ENCODE results near the gene SULT1A4.
"Not testable (repeated sequence)": the region's sequence is repeated elsewhere in the genome, so short reads cannot be mapped to it uniquely, and the experiment has no call there.

The SULT1A4 gene

DNA sequence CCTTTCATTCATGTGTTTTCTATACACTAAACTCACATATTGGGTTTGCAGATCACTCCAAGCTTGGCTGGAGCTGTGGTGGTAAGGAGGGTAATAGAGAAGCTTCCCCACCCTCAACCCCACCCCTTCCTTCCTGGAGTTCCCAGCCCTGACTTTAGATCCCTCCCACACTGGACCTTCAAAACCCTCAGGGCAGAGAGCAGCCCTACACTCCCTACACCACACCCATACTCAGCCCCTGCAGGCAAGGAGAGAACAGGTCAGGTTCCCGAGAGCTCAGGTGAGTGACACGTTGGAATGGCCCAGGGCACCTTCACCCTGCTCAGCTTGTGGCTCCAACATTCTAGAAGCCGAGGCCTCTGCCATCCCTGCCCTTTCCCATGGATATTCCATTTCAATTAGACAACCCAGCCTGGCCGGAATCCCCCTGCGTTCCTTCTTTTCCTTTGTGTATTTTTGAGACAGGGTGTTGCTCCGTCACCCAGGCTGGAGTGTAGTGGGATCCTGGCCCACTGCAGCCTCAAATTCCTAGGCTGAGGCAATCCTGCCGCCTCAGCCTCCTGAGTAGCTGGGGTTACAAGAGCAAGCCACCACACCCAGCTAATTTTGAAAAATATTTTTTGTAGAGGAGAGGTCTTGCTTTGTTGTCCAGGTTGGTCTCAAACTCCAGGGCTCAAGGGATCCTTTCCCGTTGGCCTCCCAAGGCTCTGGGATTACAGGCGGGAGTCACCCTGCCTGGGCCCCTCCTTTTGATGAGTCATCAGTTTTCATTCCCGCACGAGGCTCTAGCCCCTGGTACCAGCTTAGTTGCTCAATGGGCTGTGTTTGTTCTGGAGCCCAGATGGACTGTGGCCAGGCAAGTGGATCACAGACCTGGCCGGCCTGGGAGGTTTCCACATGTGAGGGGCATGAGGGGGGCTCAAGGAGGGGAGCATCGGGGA is at the start of gene SULT1A4:
Gene SULT1A4 (plus strand): TSS at position 208 of the 941 bp plus-strand sequence. CDS start 1,473 bp downstream, outside the sequence.
- in situ Hi-C loops (cut with MboI; ENCODE audit: low sequenced_read_pairs, unreplicated experiment); DNase-seq (ENCODE audit: low spot score): not testable (repeated sequence)

DNA sequence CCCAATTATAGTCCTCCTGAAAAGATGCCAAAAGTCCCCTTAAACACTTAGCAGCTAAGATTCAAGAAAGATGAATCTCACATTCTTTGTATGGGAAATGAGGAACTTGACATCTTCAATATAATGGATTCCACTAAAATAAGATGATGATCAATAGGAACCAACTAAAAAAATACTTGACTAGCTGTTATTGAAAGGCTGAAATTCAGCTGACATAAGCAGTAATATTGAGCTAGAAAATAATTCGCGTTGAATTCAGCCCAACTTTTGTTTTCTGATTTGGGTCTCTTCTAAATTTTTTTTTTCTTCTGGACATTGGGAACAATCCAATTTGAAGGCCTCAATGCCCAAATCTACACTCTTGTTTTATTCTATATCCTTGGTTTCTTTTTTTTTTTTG is 36.1 kb upstream of the SULT1A4 start:
- in situ Hi-C loops (cut with MboI; ENCODE audit: low sequenced_read_pairs, unreplicated experiment); DNase-seq (ENCODE audit: low spot score): not testable (repeated sequence)

DNA sequence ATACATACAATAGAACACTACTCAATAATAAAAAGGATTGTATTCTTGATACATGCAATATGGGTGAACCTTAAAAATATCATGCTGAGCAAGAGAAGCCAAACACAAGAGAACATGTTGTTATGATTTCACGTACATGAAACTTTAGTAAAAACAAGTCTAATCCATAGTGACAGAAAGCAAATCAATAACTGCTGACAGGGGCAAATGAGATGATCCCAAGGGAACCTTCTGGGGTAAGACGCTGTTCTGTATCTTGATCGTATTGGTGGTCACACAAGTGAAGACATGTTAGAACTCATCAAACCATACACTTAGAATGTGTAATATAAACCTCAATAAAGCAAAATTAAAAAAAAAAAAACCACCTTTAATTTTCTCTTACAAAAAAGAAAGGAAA is 34.3 kb upstream of the SULT1A4 start:
- DNase-seq (ENCODE audit: low spot score); in situ Hi-C loops (cut with MboI; ENCODE audit: low sequenced_read_pairs, unreplicated experiment): not testable (repeated sequence)

DNA sequence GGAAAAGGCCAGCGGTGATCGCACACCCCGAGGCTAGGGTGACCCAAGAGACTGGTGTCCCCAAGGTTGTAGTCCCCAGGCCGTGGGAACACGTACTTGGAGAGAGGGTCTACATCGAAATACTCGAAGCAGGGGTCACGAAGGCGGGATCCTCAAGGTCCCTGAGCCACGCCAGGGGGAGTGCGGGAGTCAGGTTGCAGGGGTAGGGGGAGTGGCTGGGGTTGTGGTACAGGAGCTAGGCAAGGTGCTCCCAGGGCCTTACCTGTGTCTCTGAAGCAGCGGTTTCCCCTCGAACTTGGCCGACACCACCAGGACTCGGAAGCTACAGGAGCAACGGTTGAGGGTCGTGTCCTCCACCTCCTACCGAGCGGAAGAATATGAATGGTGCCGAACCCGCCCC is 6.0 kb upstream of the SULT1A4 start:
- in situ Hi-C loops (cut with MboI; ENCODE audit: low sequenced_read_pairs, unreplicated experiment) = not testable (repeated sequence)

DNA sequence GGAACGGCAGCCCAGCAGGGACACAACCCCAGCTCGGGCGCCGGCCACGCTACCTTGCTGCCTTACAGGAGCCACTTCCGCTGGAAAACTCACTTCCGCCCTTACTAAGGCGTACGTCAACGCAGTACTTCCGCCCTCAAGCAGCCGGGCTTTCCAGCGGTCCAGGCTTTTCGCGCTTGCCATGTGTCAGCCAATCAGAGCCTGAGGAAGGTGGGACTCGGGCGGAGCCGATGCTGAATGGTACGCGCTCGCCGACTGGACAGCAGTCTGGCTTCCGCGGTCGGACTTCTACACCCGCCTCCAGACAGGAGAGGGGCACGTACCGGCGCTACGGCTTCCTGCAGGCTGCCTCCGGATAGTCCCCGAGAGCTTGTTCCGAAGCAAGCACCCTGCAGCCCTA is 5.4 kb upstream of the SULT1A4 start, which contains the start of the genes BOLA2 and SLX1B:
Gene BOLA2 (minus strand): TSS at position 83 of the 400 bp plus-strand sequence. CDS start 98 bp downstream, outside the sequence.
Gene SLX1B (plus strand): TSS at position 265 of the 400 bp plus-strand sequence.
- DNase-seq (ENCODE audit: low spot score); in situ Hi-C loops (cut with MboI; ENCODE audit: low sequenced_read_pairs, unreplicated experiment): not testable (repeated sequence)

More for the DNA sequence above, 6.0 kb upstream of the SULT1A4 start:
- DNase-seq (ENCODE audit: low spot score) = not testable (repeated sequence)

DNA sequence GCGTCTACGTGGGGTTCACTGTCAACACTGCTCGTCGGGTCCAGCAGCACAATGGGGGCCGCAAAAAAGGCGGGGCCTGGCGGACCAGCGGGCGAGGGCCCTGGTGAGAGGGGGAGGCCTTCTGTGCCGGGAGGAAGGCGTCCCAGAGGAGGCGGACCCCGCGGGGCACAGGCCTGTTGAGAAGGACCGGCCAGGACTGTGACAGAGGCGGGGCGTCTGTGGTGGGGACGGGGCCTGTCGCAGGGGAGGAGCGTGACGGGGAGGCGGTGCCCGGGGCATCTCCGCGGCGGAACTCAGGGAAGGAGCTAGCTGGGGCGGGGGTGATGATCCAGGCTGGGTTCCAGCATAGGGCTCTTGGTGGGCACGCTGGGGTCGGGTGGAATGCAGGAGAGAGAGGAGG is 4.9 kb upstream of the SULT1A4 start:
- in situ Hi-C loops (cut with MboI; ENCODE audit: low sequenced_read_pairs, unreplicated experiment); DNase-seq (ENCODE audit: low spot score): not testable (repeated sequence)

DNA sequence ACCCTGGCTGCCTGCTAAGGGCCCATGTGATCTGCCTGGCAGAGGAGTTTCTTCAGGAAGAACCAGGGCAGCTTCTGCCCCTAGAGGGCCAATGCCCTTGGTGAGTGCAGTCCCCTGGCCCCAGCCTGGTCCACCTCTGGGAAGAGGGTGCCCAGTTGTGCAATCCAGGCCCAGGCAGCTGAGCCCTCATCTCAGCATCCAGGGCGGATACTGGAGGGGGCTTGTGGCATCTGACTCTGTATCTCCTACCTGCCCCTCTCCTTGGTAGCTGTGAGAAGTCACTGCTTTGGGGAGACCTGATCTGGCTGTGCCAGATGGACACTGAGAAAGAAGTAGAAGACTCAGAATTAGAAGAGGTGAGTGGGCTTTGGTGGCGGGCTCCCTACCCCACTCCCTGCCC is 2.1 kb upstream of the SULT1A4 start:
- in situ Hi-C loops (cut with MboI; ENCODE audit: low sequenced_read_pairs, unreplicated experiment); DNase-seq (ENCODE audit: low spot score): not testable (repeated sequence)

DNA sequence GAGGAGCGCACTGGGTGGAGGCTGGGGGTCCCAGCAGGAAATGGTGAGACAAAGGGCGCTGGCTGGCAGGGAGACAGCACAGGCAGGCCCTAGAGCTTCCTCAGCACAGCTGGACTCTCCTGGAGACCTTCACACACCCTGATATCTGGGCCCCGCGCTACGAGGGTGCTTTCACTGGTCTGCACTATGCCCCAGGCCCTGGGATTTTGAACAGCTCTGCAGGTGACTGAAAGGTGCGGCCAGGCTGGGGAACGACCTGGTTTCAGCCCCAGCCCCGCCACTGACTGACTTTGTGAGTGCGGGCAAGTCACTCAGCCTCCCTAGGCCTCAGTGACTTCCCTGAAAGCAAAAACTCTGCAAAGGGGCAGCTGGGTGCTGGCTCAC is 926 bp downstream of the SULT1A4 start:
- in situ Hi-C loops (cut with MboI; ENCODE audit: low sequenced_read_pairs, unreplicated experiment); DNase-seq (ENCODE audit: low spot score): not testable (repeated sequence)

DNA sequence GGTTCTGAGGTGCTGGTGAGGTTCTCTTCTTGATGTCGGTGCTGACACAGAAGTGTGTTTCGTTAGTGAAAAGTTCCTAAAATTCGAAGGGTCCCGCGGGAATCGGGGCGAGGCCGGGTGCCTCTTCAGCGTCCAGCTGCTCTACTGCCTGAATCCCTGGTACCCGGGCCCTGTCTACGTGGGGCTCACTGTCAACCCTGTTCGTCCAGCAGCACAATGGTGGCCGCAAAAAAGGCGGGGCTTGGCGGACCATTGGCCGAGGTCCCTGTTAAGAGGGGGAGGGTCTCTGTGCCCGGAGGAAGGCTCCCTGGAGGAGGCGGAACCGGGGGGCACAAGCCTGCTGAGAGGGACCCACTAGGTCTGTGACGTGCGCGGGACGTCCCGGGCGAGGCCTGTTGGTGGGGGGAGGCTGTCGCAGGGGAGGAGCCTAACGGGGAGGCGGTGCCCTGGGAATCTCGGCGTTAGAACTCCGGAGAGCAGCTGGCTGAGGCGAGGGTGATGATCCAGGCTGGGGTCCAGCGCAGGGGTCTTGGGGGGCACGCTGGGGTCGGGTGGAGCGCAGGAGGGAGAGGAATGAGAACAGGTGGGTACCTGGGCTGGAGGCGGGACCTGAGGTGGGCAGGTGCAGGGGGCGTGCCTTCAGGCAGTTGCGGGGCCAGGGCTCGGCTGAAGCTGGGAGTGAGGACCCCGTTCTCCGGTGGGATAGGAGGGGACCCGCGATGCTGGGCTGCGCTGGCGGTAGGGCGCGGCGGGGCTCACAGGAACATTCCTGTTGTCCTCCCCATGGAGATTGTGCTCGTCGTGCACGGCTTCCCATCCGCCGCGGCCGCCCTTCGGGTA is 6.5 kb downstream of the SULT1A4 start:
- in situ Hi-C loops (cut with MboI; ENCODE audit: low sequenced_read_pairs, unreplicated experiment); DNase-seq (ENCODE audit: low spot score): not testable (repeated sequence)

DNA sequence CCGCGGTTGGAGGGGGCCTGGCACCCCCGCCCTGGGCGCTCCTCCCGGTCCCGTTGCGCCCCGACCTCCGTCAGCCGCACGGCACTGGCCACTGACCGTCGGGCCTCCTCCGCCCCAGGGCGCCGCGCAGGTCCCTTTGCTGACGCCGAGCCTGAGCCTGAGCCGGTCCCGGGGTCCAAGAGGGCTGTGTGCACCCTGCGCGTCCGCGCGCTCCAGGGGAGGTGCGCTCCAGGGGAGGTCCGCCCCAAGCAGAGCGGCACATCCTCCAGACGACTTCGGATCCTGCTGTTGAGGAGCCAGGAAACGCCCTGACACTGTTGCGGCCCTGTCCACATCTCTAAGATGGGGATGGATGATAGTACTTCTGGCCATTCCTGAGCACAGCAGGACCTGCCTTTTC is 7.2 kb downstream of the SULT1A4 start:
- DNase-seq (ENCODE audit: low spot score); in situ Hi-C loops (cut with MboI; ENCODE audit: low sequenced_read_pairs, unreplicated experiment): not testable (repeated sequence)

DNA sequence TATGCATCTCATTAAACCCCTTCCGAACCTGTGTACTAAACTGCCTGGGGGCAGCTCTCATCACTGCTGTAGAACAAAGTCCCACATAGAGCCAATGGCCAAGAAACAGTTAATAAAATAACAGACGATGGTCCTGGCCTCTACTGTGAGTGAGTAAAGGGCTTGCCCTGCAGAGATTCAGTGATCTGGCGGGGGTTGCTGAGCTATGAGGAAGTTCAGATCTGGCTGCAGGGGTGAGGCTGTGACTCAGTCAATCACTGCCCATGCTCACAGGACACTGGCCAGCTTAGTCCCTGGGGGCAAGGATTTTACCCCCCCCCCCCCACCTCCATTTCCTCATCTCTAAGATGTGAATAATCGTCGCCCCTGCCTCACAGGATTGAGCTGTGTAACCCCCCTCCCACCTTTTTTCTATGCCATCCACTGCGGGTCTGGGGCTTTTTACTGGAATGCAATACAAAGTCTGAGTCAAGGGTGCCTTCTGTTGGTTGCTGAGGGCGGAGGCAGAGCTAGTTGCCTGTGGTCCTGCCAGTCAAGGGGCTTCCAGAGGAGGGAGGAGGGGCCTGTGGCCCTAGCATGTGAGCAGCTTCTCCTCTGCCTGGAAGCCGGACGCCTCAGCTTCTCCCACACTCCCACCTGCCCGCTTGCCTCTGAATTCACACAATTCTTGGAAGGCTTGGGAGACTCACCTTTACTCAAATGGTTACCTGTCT is 8.1 kb downstream of the SULT1A4 start:
- in situ Hi-C loops (cut with MboI; ENCODE audit: low sequenced_read_pairs, unreplicated experiment); DNase-seq (ENCODE audit: low spot score): not testable (repeated sequence)

DNA sequence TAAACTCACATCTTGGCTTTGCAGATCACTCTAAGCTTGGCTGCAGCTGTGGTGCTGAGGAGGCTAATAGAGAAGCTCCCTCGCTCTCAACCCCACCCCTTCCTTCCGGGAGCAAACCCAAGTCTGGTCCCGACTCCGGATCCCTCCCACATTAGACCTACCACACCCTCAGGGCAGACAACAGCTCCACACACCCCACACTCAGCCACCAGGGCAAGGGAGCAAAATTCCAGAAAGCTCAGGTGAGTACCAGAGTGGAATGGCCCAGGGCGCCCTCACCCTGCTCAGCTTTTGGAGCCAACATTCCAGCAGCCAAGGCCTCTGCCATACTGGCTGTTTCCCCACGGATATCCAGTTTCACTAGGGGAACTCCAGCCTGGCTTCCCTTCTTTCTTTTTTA is 9.9 kb downstream of the SULT1A4 start:
- DNase-seq (ENCODE audit: low spot score); in situ Hi-C loops (cut with MboI; ENCODE audit: low sequenced_read_pairs, unreplicated experiment): not testable (repeated sequence)

DNA sequence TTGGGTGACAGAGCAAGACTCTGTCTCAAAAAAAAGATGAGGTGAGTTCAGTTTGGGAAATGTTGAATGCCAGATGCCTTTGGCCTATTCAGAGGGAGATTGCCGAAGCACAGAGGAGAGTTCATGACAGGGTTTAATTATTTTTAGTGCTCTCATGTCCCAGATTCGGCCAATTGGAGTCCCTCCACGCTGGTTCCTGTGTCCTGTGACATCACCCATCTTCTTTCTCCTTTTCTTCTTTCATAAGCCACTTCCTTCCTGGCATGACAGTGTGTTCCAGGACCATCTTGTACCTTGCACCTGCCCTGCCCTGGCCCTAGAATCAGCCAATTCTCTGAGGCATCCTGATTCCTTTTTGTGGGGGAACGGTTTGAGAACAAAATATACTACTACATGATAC is 12.4 kb downstream of the SULT1A4 start:
- in situ Hi-C loops (cut with MboI; ENCODE audit: low sequenced_read_pairs, unreplicated experiment); DNase-seq (ENCODE audit: low spot score): not testable (repeated sequence)

DNA sequence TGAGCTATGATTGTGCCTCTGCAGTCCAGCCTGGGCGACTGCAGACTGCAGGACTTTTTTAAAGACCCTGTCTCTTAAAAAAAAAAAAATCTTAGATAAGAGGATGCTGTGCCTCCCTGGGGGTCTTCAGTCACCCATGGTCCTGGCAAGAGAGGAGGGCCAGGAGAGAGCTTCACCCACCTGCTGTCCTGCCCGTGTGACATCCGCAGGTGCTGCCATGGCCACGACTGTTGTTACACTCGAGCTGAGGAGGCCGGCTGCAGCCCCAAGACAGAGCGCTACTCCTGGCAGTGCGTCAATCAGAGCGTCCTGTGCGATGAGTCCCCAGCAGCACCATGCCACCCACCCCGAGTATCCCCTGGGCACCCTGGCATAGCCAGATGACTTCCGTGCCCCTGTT is 22.6 kb downstream of the SULT1A4 start:
- DNase-seq (ENCODE audit: low spot score); in situ Hi-C loops (cut with MboI; ENCODE audit: low sequenced_read_pairs, unreplicated experiment): not testable (repeated sequence)

DNA sequence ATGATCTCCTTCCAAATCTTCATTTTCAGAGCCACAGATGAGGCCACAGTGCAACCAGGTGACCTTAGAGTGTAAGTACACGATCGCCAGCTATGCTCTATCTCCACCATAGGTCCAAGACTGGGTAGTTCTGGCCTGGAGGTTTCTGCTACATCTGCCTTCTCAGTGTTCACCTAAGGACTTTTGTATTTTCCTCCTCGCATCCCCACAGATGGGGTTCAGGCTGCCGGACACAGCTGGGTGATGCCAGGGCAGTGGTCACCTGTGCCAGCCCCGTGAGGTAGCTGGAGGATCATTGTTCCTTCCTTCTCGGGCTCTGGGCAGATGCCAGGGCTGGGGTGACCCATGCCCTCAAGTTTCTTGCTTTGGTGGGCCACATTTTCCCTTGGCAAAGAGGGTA is 46.6 kb downstream of the SULT1A4 start, which contains the start of gene NPIPB12:
Gene NPIPB12 (minus strand): TSS at position 101 of the 400 bp plus-strand sequence.
- DNase-seq (ENCODE audit: low spot score); in situ Hi-C loops (cut with MboI; ENCODE audit: low sequenced_read_pairs, unreplicated experiment): not testable (repeated sequence)
